H9 (cell line): Measurements from ENCODE around the gene MAPK8. TPM values are rescaled to one million over a fixed set of nuclear protein-coding genes. Genes with fewer than 3 reads are reported as not detected.

Source experiments
- DNase-seq: peaks from one replicate; pipeline ENCODE4 v3.0.0-alpha.2; 2017
- H2AFZ ChIP-seq: one replicate; pipeline ENCODE4 v1.6.1; 2013; ENCODE audit warnings: mild to moderate bottlenecking, low read length, control low read depth, moderate library complexity
- H2AK5ac ChIP-seq: 2 replicates; pipeline ENCODE4 v1.6.1; 2013; ENCODE audit warnings: low read length, control low read depth, mixed read lengths; ENCODE audit not compliant: insufficient read length
- H2BK120ac ChIP-seq: one replicate; pipeline ENCODE4 v1.6.1; 2013; ENCODE audit warnings: low read depth, mild to moderate bottlenecking, low read length, control low read depth, inconsistent platforms; ENCODE audit not compliant: poor library complexity, severe bottlenecking
- H2BK12ac ChIP-seq: 2 replicates; pipeline ENCODE4 v1.6.1; 2013; ENCODE audit warnings: low read length, control low read depth, mixed read lengths, low read depth; ENCODE audit not compliant: insufficient read length
- H2BK15ac ChIP-seq: 2 replicates; pipeline ENCODE4 v1.6.1; 2013; ENCODE audit warnings: low read depth, low read length, control low read depth
- H2BK20ac ChIP-seq: one replicate; pipeline ENCODE4 v1.6.1; 2013; ENCODE audit warnings: low read depth, mild to moderate bottlenecking, low read length, control low read depth, inconsistent platforms; ENCODE audit not compliant: poor library complexity, severe bottlenecking
- H2BK5ac ChIP-seq: 2 replicates; pipeline ENCODE4 v1.6.1; 2013; ENCODE audit warnings: low read length, control low read depth, mixed read lengths; ENCODE audit not compliant: insufficient read length
- H3K14ac ChIP-seq: 2 replicates; pipeline ENCODE4 v1.6.1; 2013; ENCODE audit warnings: low read length, control low read depth; ENCODE audit not compliant: insufficient read depth
- H3K18ac ChIP-seq: 2 replicates; pipeline ENCODE4 v1.6.1; 2013; ENCODE audit warnings: low read depth, mild to moderate bottlenecking, mixed read lengths, low read length, control low read depth; ENCODE audit not compliant: insufficient read length
- H3K23ac ChIP-seq: 2 replicates; pipeline ENCODE4 v1.6.1; 2013; ENCODE audit warnings: low read length, control low read depth, mixed read lengths, low read depth; ENCODE audit not compliant: insufficient read length
- H3K23me2 ChIP-seq: 2 replicates; pipeline ENCODE4 v1.6.1; 2013; ENCODE audit warnings: low read depth, mild to moderate bottlenecking, mixed read lengths, low read length, control low read depth; ENCODE audit not compliant: insufficient read length, poor library complexity, severe bottlenecking
- H3K27ac ChIP-seq: 2 replicates; pipeline ENCODE4 v1.5.1; 2013; ENCODE audit warnings: low read length, control low read depth, mixed read lengths, low read depth; ENCODE audit not compliant: insufficient read length
- H3K27me3 ChIP-seq: 2 replicates; pipeline ENCODE4 v1.6.1; 2013; ENCODE audit warnings: low read length, control low read depth, inconsistent platforms; ENCODE audit not compliant: insufficient read depth
- H3K4ac ChIP-seq: 2 replicates; pipeline ENCODE4 v1.6.1; 2013; ENCODE audit warnings: low read depth, mild to moderate bottlenecking, control low read depth, inconsistent platforms, low read length, moderate library complexity
- H3K4me1 ChIP-seq: 2 replicates; pipeline ENCODE4 v1.6.1; 2013; ENCODE audit warnings: low read length, control low read depth, inconsistent platforms; ENCODE audit not compliant: insufficient read depth
- H3K4me2 ChIP-seq: 2 replicates; pipeline ENCODE4 v1.6.1; 2013; ENCODE audit warnings: low read length, control low read depth, mixed read lengths; ENCODE audit not compliant: insufficient read length, insufficient read depth
- H3K56ac ChIP-seq: 2 replicates; pipeline ENCODE4 v1.6.1; 2013; ENCODE audit warnings: low read depth, mild to moderate bottlenecking, mixed read lengths, low read length, control low read depth; ENCODE audit not compliant: insufficient read length
- H3K79me1 ChIP-seq: 2 replicates; pipeline ENCODE4 v1.6.1; 2013; ENCODE audit warnings: low read depth, mild to moderate bottlenecking, moderate library complexity, low read length, control low read depth, inconsistent platforms; ENCODE audit not compliant: insufficient read depth, poor library complexity, severe bottlenecking
- H3K79me2 ChIP-seq: 2 replicates; pipeline ENCODE4 v1.6.1; 2013; ENCODE audit warnings: low read length, control low read depth, inconsistent platforms; ENCODE audit not compliant: insufficient read depth
- H3K9ac ChIP-seq: 2 replicates; pipeline ENCODE4 v1.6.1; 2013; ENCODE audit warnings: low read length, control low read depth, mixed read lengths; ENCODE audit not compliant: insufficient read length; ENCODE audit errors: extremely low read depth
- H3K9me3 ChIP-seq: one replicate; pipeline ENCODE4 v1.6.1; 2013; ENCODE audit warnings: low read depth, low read length, inconsistent platforms; ENCODE audit not compliant: control insufficient read depth
- H3T11ph ChIP-seq: one replicate; pipeline ENCODE4 v1.6.1; 2013; ENCODE audit warnings: mild to moderate bottlenecking, low read length, control low read depth, inconsistent platforms
- H4K20me1 ChIP-seq: one replicate; pipeline ENCODE4 v1.6.1; 2013; ENCODE audit not compliant: control insufficient read depth, insufficient read length, insufficient read depth
- H4K5ac ChIP-seq: 2 replicates; pipeline ENCODE4 v1.6.1; 2013; ENCODE audit warnings: low read depth, mild to moderate bottlenecking, mixed read lengths, low read length, control low read depth; ENCODE audit not compliant: insufficient read length
- H4K8ac ChIP-seq: replicated peaks from 2 replicates; pipeline ENCODE4 v1.6.1; 2013; ENCODE audit warnings: low read length, control low read depth, mixed read lengths, low read depth; ENCODE audit not compliant: insufficient read length
- H4K91ac ChIP-seq: 2 replicates; pipeline ENCODE4 v1.6.1; 2013; ENCODE audit warnings: low read depth, mild to moderate bottlenecking, moderate library complexity, mixed read lengths, low read length, control low read depth; ENCODE audit not compliant: insufficient read length
- H3K27ac Mint-ChIP-seq, 3 experiments: 2 replicates in 2 of 3; 3 replicates in 1 of 3; pipeline ENCODE4 v1.8.0; 2020 to 2021; ENCODE audit warnings: mixed read lengths in 3 of 3, mild to moderate bottlenecking in 1 of 3, moderate library complexity in 1 of 3
- H3K27me3 Mint-ChIP-seq: 2 replicates; pipeline ENCODE4 v1.8.0; 2021; ENCODE audit warnings: low read depth, mild to moderate bottlenecking, moderate library complexity, mixed read lengths
- H3K36me3 Mint-ChIP-seq, 3 experiments: 2 replicates in 2 of 3; 3 replicates in 1 of 3; pipeline ENCODE4 v1.8.0; 2020 to 2021; ENCODE audit warnings: low read depth in 3 of 3, mixed read lengths in 3 of 3; ENCODE audit not compliant: insufficient read depth in 1 of 3
- H3K4me1 Mint-ChIP-seq, 2 experiments: 2 replicates each; pipeline ENCODE4 v1.8.0; 2020; ENCODE audit warnings: mixed read lengths in 2 of 2
- H3K4me3 Mint-ChIP-seq, 2 experiments: 2 replicates in 1 of 2; 3 replicates in 1 of 2; pipeline ENCODE4 v1.8.0; 2020 to 2021; ENCODE audit warnings: mild to moderate bottlenecking in 2 of 2, mixed read lengths in 2 of 2, moderate library complexity in 1 of 2
- H3K9me3 Mint-ChIP-seq, 2 experiments: 2 replicates in 1 of 2; 3 replicates in 1 of 2; pipeline ENCODE4 v1.8.0; 2020; ENCODE audit warnings: mild to moderate bottlenecking in 2 of 2, mixed read lengths in 2 of 2, moderate library complexity in 1 of 2
- WGBS: extraction: QIAGEN DNeasy Blood & Tissue Kit; methylation state at CpG from one replicate; pipeline ENCODE4 v1.1.7; 2013; ENCODE audit warnings: missing lambda C conversion rate, low lambda C conversion rate, mixed read lengths; ENCODE audit not compliant: insufficient read length; ENCODE audit errors: extremely low coverage; 5-methylcytosine and 5-hydroxymethylcytosine counted together
- total RNA-seq: library from RNA; stranded (reverse); gene quantifications from 2 replicates; pipeline ENCODE4 v1.2.1, GENCODE V29; 2021
- TF ChIP-seq, protein P1 (sequence below): fragments of 200-600 bp; sonication (generic); conservative IDR thresholded peaks from 3 replicates; pipeline ENCODE4 v1.8.0; 2021; ENCODE audit warnings: antibody characterized with exemption, mild to moderate bottlenecking

Gene MAPK8
- total RNA-seq, 1 experiment from 2014 or later: 52.0 TPM

DNA sequence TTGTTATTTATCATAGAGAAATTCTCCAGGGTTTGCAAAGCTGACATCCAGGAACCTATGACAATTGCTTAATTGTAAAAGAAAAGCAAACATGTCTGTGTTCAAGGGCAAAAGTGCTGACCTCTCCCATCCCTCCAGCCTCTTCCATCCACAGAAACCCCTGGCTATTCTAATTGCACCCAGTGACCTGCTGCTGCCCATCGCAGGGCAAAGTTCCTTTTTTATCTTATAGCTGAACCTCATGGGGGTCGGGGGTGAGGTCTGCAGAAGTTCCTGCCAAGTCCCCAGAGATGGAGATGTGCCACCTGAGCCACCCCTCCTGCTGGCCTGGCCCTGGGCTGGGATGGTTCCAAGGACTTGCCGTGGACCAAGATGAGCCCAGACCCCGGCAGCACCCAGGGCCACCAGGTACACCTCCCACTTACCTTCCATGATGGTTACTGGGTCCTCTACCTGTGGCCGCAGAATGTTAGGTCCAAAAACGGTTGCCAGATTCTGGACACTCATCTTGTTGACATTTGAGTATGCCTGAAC, 146.5 kb downstream of the MAPK8 start:
- H3K4me1 ChIP-seq: no peaks in the 10 kb centered on the region
- H3K4me2 ChIP-seq: no peak overlapping the region
- no peak for DNase-seq
- no peaks in the 10 kb centered on the region for H4K20me1 ChIP-seq
- no peak overlapping the region for H3K4ac ChIP-seq
- H3K27me3 ChIP-seq: no peaks in the 10 kb centered on the region
- H2AFZ ChIP-seq: no peak overlapping the region
- no peak overlapping the region for H2BK15ac ChIP-seq
- no peaks in the 10 kb centered on the region for H3K79me2 ChIP-seq
- WGBS: no CpG with 5 or more reads among the region's 6 CpGs
- no peak overlapping the region for H2BK20ac ChIP-seq
- no peak overlapping the region for H3K23ac ChIP-seq
- H3T11ph ChIP-seq: no peak overlapping the region
- H2BK120ac ChIP-seq: no peak overlapping the region
- H3K9ac ChIP-seq: no peak overlapping the region
- H3K27me3 Mint-ChIP-seq: no peaks in the 10 kb centered on the region
- no peak overlapping the region for H4K91ac ChIP-seq
- no peak overlapping the region for H4K8ac ChIP-seq
- H3K9me3 Mint-ChIP-seq: no peaks in the 10 kb centered on the region
- peak overlapping the region in 1 of 3 experiments; percentile 56; a peak in 2 of 7 replicates for H3K27ac Mint-ChIP-seq
- no peak overlapping the region for H2BK5ac ChIP-seq
- H3K9me3 ChIP-seq: no peaks in the 10 kb centered on the region
- no peaks in the 10 kb centered on the region for H3K79me1 ChIP-seq
- peaks cover 16 to 22% of the 10 kb centered on the region in 2 experiments; a peak in 3 of 4 replicates for H3K4me1 Mint-ChIP-seq
- H3K36me3 Mint-ChIP-seq: peaks cover 2 to 4% (median 4%) of the 10 kb centered on the region in 3 experiments; a peak in 4 of 7 replicates
- no peak overlapping the region for H3K27ac ChIP-seq
- no peaks in the 10 kb centered on the region for H3K23me2 ChIP-seq
- H2AK5ac ChIP-seq: no peak overlapping the region
- TF ChIP-seq, protein P1, sequence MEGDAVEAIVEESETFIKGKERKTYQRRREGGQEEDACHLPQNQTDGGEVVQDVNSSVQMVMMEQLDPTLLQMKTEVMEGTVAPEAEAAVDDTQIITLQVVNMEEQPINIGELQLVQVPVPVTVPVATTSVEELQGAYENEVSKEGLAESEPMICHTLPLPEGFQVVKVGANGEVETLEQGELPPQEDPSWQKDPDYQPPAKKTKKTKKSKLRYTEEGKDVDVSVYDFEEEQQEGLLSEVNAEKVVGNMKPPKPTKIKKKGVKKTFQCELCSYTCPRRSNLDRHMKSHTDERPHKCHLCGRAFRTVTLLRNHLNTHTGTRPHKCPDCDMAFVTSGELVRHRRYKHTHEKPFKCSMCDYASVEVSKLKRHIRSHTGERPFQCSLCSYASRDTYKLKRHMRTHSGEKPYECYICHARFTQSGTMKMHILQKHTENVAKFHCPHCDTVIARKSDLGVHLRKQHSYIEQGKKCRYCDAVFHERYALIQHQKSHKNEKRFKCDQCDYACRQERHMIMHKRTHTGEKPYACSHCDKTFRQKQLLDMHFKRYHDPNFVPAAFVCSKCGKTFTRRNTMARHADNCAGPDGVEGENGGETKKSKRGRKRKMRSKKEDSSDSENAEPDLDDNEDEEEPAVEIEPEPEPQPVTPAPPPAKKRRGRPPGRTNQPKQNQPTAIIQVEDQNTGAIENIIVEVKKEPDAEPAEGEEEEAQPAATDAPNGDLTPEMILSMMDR: no peak
- H3K18ac ChIP-seq: no peak overlapping the region
- H2BK12ac ChIP-seq: no peak overlapping the region
- H3K56ac ChIP-seq: no peak overlapping the region
- no peak overlapping the region for H3K14ac ChIP-seq
- no peak overlapping the region for H3K4me3 Mint-ChIP-seq
- no peak overlapping the region for H4K5ac ChIP-seq
